WERI-Rb-1 (cell line): ENCODE results near the gene RHEB.

Experiments used
- DNase-seq: peaks from one replicate; pipeline ENCODE4 v3.0.0-alpha.2; 2020
- H3K27ac ChIP-seq: fragments of 250-450 bp; sonication (Bioruptor Pico); 2 replicates; pipeline ENCODE4 v1.5.1; 2020; ENCODE audit warnings: mild to moderate bottlenecking, moderate library complexity
- H3K27me3 ChIP-seq: fragments of 250-450 bp; sonication (Bioruptor Pico); 2 replicates; pipeline ENCODE4 v1.5.1; 2021; ENCODE audit warnings: mild to moderate bottlenecking, low read depth, moderate library complexity; ENCODE audit not compliant: insufficient read depth, severe bottlenecking
- H3K36me3 ChIP-seq: fragments of 250-450 bp; sonication (Bioruptor Pico); 2 replicates; pipeline ENCODE4 v1.5.1; 2020; ENCODE audit warnings: mild to moderate bottlenecking, moderate library complexity
- H3K4me3 ChIP-seq: 2 replicates; pipeline ENCODE4 v1.5.1; 2011; ENCODE audit warnings: low read depth, mild to moderate bottlenecking, control low read depth, low read length
- H3K9me3 ChIP-seq: fragments of 250-450 bp; sonication (Bioruptor Pico); 2 replicates; pipeline ENCODE4 v1.5.1; 2021; ENCODE audit warnings: mild to moderate bottlenecking, moderate library complexity; ENCODE audit not compliant: severe bottlenecking
- TF ChIP-seq, protein P1 (sequence below): IDR thresholded peaks from 2 replicates; pipeline ENCODE4 v1.5.1; 2011; ENCODE audit warnings: low read depth, mild to moderate bottlenecking, control low read depth, inconsistent platforms, low read length

RHEB gene

DNA sequence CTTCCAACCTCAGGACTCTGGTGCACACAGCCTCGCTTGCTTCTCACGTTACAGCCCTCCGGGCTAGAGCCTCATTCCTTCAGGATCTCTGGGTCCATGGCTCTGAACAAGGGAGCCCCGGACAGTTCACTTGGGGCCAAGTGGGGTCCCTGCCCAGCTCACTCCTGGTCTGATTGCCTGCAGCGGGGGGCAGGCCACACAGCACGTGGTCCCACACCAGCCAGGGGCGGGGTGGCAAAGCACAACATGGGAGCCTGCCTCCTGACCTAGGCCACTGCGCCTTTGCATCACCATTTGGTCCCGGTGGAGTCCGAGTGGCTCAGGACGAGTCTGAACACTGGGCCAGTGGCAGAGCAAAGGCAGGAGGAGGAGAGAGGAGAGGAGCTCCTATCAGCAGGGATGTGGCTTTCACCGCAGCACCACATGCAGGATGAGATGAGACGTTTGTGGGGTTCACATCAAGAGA, 66.3 kb downstream of the RHEB start:
- no peaks in the 10 kb centered on the region for H3K9me3 ChIP-seq
- no peak for DNase-seq
- no peak overlapping the region for H3K4me3 ChIP-seq
- H3K27ac ChIP-seq, result no peak overlapping the region
- TF ChIP-seq, protein P1, sequence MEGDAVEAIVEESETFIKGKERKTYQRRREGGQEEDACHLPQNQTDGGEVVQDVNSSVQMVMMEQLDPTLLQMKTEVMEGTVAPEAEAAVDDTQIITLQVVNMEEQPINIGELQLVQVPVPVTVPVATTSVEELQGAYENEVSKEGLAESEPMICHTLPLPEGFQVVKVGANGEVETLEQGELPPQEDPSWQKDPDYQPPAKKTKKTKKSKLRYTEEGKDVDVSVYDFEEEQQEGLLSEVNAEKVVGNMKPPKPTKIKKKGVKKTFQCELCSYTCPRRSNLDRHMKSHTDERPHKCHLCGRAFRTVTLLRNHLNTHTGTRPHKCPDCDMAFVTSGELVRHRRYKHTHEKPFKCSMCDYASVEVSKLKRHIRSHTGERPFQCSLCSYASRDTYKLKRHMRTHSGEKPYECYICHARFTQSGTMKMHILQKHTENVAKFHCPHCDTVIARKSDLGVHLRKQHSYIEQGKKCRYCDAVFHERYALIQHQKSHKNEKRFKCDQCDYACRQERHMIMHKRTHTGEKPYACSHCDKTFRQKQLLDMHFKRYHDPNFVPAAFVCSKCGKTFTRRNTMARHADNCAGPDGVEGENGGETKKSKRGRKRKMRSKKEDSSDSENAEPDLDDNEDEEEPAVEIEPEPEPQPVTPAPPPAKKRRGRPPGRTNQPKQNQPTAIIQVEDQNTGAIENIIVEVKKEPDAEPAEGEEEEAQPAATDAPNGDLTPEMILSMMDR, result no peak
- H3K36me3 ChIP-seq, result no peaks in the 10 kb centered on the region
- H3K27me3 ChIP-seq, result no peaks in the 10 kb centered on the region

- Histone ChIP-seq H3K27me3 (no peaks in the 10 kb centered on the region), H3K9me3 (no peaks in the 10 kb centered on the region), H3K4me3 (no peak overlapping the region), H3K36me3 (no peaks in the 10 kb centered on the region), H3K27ac (no peak overlapping the region)
- TF ChIP-seq, protein P1, result no peak
- no peak for DNase-seq
These were observed 66.9 kb downstream of the RHEB start for GRCh38 chr7:151452680-151453325.

GRCh38 chr7:151451626-151452571, 67.8 kb downstream of the RHEB start:
- Histone ChIP-seq H3K27me3 (no peaks in the 10 kb centered on the region), H3K9me3 (no peaks in the 10 kb centered on the region), H3K4me3 (no peak overlapping the region), H3K36me3 (no peaks in the 10 kb centered on the region), H3K27ac (no peak overlapping the region)
- TF ChIP-seq, protein P1, result no peak
- no peak for DNase-seq

DNA sequence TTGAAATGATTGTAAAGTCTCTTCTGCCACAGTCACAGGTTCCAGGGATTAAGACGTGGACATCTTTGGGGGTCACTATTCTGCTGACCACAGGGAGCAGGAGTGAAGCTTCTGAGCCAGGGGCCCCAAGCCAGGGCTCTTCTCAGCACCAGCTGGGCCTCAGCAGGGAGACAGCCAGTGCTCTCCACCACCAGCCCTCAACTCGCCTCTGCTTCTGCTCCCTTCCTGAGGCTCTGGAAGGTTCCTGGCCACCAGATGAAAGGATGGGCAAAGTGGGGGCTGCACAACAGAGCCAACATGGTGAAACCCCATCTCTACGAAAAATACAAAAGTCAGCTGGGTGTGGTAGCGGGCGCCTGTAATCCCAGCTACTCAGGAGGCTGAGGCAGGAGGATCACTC, 68.5 kb downstream of the RHEB start:
- H3K9me3 ChIP-seq, result no peaks in the 10 kb centered on the region
- H3K27me3 ChIP-seq, result no peaks in the 10 kb centered on the region
- H3K27ac ChIP-seq, result no peak overlapping the region
- no peak for DNase-seq
- TF ChIP-seq, protein P1, result no peak
- H3K36me3 ChIP-seq, result no peaks in the 10 kb centered on the region
- H3K4me3 ChIP-seq, result no peak overlapping the region

DNA sequence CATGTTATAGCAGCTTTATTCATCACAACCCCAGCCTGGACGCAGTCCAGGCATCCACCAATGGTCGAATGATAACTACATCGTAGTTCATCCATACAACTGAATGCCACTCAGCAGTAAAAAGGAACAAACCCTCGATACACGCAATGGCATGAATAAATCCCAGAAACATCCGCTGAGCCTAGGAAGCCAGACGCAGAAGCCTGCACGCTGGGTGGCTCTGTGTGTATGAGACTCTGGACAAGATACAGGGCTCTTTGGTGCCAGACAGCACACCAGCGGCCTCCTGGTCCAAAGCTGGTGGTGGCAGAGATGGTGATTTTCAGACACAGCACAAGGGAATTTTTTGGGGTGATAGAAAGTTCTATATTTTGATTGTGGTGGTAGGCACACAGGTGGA, 69.7 kb downstream of the RHEB start:
- TF ChIP-seq, protein P1, result no peak
- Histone ChIP-seq H3K36me3 (no peaks in the 10 kb centered on the region), H3K4me3 (no peak overlapping the region), H3K27me3 (no peaks in the 10 kb centered on the region), H3K27ac (no peak overlapping the region), H3K9me3 (no peaks in the 10 kb centered on the region)
- no peak for DNase-seq
